NT2/D1 (cell line): ENCODE results near the gene AP2A2.

Experiments used
- SUZ12 ChIP-seq: IDR thresholded peaks from 2 replicates; pipeline ENCODE4 v1.6.1; 2011; ENCODE audit not compliant: insufficient read length, insufficient read depth; ENCODE audit errors: extremely low read depth
- YY1 ChIP-seq: IDR thresholded peaks from 2 replicates; pipeline ENCODE4 v1.6.1; 2011; ENCODE audit not compliant: insufficient read length, insufficient read depth
- ZNF274 ChIP-seq: IDR thresholded peaks from 2 replicates; pipeline ENCODE4 v1.6.1; 2011; ENCODE audit warnings: mild to moderate bottlenecking, low read depth, low read length

GRCh38 chr11:1034456-1035295 is 109.0 kb downstream of the AP2A2 start:
- TF ChIP-seq SUZ12 (no peak), ZNF274 (no peak), YY1 (no peak)
